ENCODE results near the gene AHSG. TPM values are rescaled to one million over a fixed set of nuclear protein-coding genes. Genes with fewer than 3 reads are reported as not detected.

The AHSG gene
- polyA plus RNA-seq, 1 experiment: not detected

DNA sequence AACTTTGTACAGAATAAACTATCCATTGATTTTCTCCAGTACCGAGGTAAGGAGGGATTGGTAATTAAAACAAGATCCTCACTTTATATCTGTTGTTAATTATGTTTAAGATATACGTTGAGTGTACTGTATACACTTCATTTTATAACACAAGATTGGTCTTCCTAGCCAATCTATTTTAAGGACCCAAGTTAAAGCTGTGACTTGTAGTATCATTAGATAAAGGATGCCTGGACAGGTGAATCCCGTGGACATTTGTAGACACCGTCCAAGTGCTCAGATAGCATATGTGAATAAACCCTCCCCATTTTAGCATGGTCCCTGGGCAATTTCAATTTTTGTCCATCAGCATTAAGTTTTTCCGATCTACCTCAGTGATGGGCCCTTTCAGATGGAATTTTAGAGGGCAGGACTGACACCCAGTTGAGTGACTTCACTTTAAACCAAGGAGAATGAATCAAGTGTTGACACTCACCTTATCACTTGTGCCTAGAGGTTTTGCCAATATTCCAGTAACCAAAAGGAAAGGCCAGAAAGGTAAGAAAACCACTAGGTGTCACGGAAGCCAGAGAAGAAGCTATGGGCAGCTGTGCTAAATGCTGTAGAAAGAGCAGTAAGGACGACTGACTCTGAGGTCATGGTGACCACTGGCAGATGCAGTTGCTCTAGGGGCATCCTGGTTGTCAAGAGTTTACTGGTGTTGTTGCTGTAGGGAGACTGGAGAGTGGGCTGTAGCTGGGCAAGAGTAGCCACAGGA lies 9.2 kb downstream of the AHSG start:
- Histone ChIP-seq H3K27me3 (ENCODE audit: control insufficient read depth, insufficient read depth, low read length) (peaks cover 2% of the 10 kb centered on the region), H3K4me3 (ENCODE audit: low read depth, low read length) (no peak overlapping the region), H3K36me3 (ENCODE audit: control insufficient read depth, insufficient read depth, low read length) (no peaks in the 10 kb centered on the region)
- ChIA-PET POLR2A (no interaction called here), CTCF (no interaction called here)
- no peak for DNase-seq (ENCODE audit: low read depth)
- no peak for TF ChIP-seq CTCF (IDR thresholded peaks at IDR 0.05; ENCODE audit: insufficient read depth, low read depth, low read length)

GRCh38 chr3:186622651-186623310 lies 9.9 kb downstream of the AHSG start:
- no peak for DNase-seq (ENCODE audit: low read depth)
- no peak for TF ChIP-seq CTCF (IDR thresholded peaks at IDR 0.05; ENCODE audit: insufficient read depth, low read depth, low read length)
- H3K27me3 ChIP-seq (ENCODE audit: control insufficient read depth, insufficient read depth, low read length): peaks cover 2% of the 10 kb centered on the region
- no peaks in the 10 kb centered on the region for H3K36me3 ChIP-seq (ENCODE audit: control insufficient read depth, insufficient read depth, low read length)
- CTCF ChIA-PET: no interaction called here
- H3K4me3 ChIP-seq (ENCODE audit: low read depth, low read length): no peak overlapping the region
- POLR2A ChIA-PET: no interaction called here

DNA sequence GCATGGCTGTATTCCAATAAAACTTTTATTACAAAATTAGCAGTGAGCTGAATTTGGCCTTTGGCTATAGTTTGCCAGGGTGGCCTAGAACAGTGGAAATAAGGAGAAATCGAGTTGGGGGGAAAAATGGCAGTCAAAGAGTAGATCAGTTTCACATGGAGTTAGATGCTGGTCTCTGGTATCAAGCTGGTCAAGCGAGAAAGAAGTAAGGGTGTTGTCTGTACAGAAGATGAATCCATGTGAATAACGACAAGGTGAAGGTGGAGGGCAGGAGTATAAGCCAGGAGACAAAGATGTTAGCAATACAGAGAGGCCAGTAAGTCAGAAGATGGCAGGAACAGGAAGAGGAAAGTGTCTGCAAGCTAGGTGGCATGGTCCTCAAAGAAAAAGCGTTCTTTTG lies 11.7 kb downstream of the AHSG start:
- H3K27me3 ChIP-seq (ENCODE audit: control insufficient read depth, insufficient read depth, low read length): peaks cover 2% of the 10 kb centered on the region; the same call in 1 of the 2 replicates
- ChIA-PET POLR2A (no interaction called here), CTCF (interaction anchor here (0.7 to 3.0 kb wide), 3 partner anchors 9 to 26 kb away, joined by 3 to 29 read pairs (median 3); no protein-coding TSS in a partner anchor)
- no peak for TF ChIP-seq CTCF (IDR thresholded peaks at IDR 0.05; ENCODE audit: insufficient read depth, low read depth, low read length)
- no peak overlapping the region for H3K4me3 ChIP-seq (ENCODE audit: low read depth, low read length)
- no peak for DNase-seq (ENCODE audit: low read depth)
- no peaks in the 10 kb centered on the region for H3K36me3 ChIP-seq (ENCODE audit: control insufficient read depth, insufficient read depth, low read length)

- no peak for TF ChIP-seq CTCF (IDR thresholded peaks at IDR 0.05; ENCODE audit: insufficient read depth, low read depth, low read length)
- CTCF ChIA-PET: interaction anchor here (1.1 to 3.0 kb wide), 2 partner anchors 10 to 196 kb away, joined by 3 to 29 read pairs; no protein-coding TSS in a partner anchor
- POLR2A ChIA-PET: no interaction called here
- Histone ChIP-seq H3K4me3 (ENCODE audit: low read depth, low read length) (no peak overlapping the region), H3K27me3 (ENCODE audit: control insufficient read depth, insufficient read depth, low read length) (peaks cover 2% of the 10 kb centered on the region; the same call in 1 of the 2 replicates), H3K36me3 (ENCODE audit: control insufficient read depth, insufficient read depth, low read length) (no peaks in the 10 kb centered on the region)
- no peak for DNase-seq (ENCODE audit: low read depth)
These were observed 12.8 kb downstream of the AHSG start for GRCh38 chr3:186625600-186626042.

DNA sequence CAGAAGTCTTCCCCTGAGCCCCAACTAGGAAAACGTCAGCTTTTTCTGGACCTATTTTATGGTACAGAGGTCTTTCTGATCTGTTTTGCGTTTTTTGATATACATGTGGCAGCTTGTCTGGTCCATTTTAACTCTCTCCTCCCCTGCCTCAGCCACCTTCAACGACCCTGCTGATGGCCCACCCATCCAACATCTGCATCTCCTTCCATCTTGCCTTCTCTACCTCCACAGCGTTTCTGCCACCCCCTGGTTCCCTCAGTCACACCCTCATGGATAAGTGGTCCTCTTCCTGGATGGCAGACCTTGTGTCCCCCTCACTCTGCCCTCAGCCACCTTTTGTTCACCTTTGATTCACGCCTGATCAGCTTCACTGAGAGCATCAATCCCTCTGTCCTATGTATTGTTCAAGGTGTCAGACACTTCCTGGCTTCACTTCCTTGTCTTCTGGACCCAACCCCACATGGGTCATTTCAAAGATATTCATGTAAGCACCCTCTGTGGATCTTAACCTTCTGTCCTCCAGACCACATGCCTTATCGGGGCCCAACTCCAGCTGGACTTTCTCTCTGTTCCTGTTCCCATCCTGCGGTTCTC lies 13.5 kb downstream of the AHSG start:
- DNase-seq (ENCODE audit: low read depth): no peak
- POLR2A ChIA-PET: interaction anchor here (0.5 kb wide), 1 partner anchor 156 kb away, joined by 3 read pairs; no protein-coding TSS in a partner anchor
- Histone ChIP-seq H3K4me3 (ENCODE audit: low read depth, low read length) (no peak overlapping the region), H3K36me3 (ENCODE audit: control insufficient read depth, insufficient read depth, low read length) (no peaks in the 10 kb centered on the region), H3K27me3 (ENCODE audit: control insufficient read depth, insufficient read depth, low read length) (peaks cover 2% of the 10 kb centered on the region; the same call in 1 of the 2 replicates)
- CTCF ChIA-PET: interaction anchor here (1.1 to 3.0 kb wide), 2 partner anchors 10 to 195 kb away, joined by 3 to 29 read pairs; no protein-coding TSS in a partner anchor
- TF ChIP-seq CTCF (IDR thresholded peaks at IDR 0.05; ENCODE audit: insufficient read depth, low read depth, low read length): no peak
